ENCODE data around the gene ANKRD60.

ANKRD60 gene

DNA sequence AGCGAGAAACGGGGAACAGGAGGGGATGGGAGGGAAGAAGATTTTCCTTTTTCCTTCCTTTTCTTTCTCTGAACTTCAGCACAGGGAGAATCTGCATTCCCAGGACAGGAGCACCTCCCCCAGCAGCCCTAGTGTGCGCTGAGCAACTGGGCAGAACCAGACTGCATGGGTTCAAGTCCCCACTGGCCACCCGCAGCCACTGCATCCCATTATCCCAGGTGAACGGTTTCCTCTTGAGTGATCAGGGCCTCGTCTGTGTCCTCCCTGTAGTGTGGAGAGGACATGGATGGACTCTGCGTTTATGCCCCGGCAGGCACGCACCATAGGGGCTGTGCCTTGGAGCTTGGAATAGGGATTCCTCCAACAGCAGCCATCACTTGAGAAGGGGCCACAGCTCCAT is 53.0 kb downstream of the ANKRD60 start:
- H3K27ac ChIP-seq, result no peak overlapping the region
- in situ Hi-C loops (cut with HindIII; ENCODE audit: low pct_ligation_motif_present, low sequenced_read_pairs), result no loop called here
- no peak overlapping the region for H3K4me3 ChIP-seq (ENCODE audit: low read depth, low read length)
- peak; percentile 6 for TF ChIP-seq CTCF (IDR thresholded peaks at IDR 0.05; ENCODE audit: low read depth, low read length, missing control alignments)
- no peaks in the 10 kb centered on the region for H3K27me3 ChIP-seq (replicated peaks)
- H3K36me3 ChIP-seq (replicated peaks), result no peaks in the 10 kb centered on the region
- DNase-seq, result no peak

DNA sequence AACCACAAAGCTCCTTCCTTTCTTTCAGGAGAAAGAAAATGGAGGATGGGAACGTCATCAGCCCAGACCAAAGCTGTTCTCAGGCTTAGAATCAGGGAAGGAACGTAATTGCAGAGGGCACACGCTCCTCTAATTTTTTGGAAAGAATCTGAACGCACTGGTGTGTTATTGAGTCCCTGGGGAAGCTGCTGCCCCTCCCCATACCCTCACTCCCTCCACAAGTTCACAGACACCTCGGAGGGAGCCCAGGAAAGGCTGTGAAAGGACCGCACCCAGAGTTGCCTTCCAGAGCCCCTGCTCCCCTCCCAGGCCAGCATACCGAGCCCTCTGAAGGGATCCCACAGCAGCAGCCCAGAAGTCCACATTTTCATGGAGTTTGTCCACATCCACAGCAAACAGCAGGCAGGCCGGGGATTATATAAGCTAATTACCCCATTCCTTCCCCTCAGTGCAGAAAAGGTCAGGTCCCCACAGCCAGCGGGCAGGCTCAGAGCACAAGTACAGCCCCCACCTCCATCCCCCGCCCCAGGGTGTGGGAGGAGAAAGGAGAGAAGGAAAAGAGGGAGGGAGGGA is 53.7 kb downstream of the ANKRD60 start:
- no peak overlapping the region for H3K27ac ChIP-seq
- DNase-seq, result no peak
- H3K4me3 ChIP-seq (ENCODE audit: low read depth, low read length), result peak overlapping the region; percentile 26
- in situ Hi-C loops (cut with HindIII; ENCODE audit: low pct_ligation_motif_present, low sequenced_read_pairs), result no loop called here
- TF ChIP-seq CTCF (IDR thresholded peaks at IDR 0.05; ENCODE audit: low read depth, low read length, missing control alignments), result no peak
- no peaks in the 10 kb centered on the region for H3K27me3 ChIP-seq (replicated peaks)
- H3K36me3 ChIP-seq (replicated peaks), result no peaks in the 10 kb centered on the region

DNA sequence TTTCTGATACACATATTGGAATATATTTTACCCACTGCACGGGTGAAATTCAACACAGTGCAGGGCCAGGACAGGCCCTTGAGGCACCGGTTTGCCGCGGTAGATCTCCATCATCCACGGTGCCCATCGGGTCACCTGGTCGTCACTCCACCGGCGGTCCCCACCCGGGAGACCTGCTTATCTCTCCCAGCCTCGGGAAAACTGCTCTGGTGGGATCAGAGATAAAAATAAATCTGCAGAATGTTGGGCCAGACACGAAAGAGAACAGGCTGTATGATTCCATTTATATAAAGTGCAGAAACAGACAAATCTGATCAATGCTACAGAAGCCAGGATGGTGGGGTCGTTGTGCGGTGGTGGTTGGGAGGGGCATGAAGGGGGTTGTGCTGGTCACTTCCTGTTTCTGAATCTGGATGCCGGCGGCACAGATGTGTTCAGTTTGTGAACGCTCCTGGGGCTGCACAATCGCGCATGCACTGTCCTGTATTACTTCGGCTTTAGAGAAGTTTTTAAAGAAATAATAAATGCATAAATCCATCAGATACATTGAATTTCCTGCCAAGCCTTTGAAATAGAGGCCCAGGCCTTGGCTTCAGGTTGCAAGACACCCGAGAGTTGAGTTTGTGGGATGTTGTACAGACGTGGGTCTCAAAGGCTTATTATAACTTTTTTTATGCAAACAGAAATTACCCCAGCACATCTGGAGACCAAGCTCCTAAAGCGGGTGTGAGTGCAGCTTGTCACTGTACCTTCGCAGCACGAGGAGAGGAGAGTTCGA is 54.3 kb downstream of the ANKRD60 start:
- no peak for TF ChIP-seq CTCF (IDR thresholded peaks at IDR 0.05; ENCODE audit: low read depth, low read length, missing control alignments)
- H3K4me3 ChIP-seq (ENCODE audit: low read depth, low read length), result no peak overlapping the region
- H3K27ac ChIP-seq, result no peak overlapping the region
- DNase-seq, result no peak
- no peaks in the 10 kb centered on the region for H3K36me3 ChIP-seq (replicated peaks)
- H3K27me3 ChIP-seq (replicated peaks), result no peaks in the 10 kb centered on the region
- in situ Hi-C loops (cut with HindIII; ENCODE audit: low pct_ligation_motif_present, low sequenced_read_pairs), result no loop called here

- Histone ChIP-seq H3K36me3 (replicated peaks) (no peaks in the 10 kb centered on the region), H3K27ac (no peak overlapping the region), H3K4me3 (ENCODE audit: low read depth, low read length) (no peak overlapping the region), H3K27me3 (replicated peaks) (no peaks in the 10 kb centered on the region)
- no peak for TF ChIP-seq CTCF (IDR thresholded peaks at IDR 0.05; ENCODE audit: low read depth, low read length, missing control alignments)
- DNase-seq, result no peak
- in situ Hi-C loops (cut with HindIII; ENCODE audit: low pct_ligation_motif_present, low sequenced_read_pairs), result no loop called here
Measured at GRCh38 chr20:58173091-58173490, 55.4 kb downstream of the ANKRD60 start.

DNA sequence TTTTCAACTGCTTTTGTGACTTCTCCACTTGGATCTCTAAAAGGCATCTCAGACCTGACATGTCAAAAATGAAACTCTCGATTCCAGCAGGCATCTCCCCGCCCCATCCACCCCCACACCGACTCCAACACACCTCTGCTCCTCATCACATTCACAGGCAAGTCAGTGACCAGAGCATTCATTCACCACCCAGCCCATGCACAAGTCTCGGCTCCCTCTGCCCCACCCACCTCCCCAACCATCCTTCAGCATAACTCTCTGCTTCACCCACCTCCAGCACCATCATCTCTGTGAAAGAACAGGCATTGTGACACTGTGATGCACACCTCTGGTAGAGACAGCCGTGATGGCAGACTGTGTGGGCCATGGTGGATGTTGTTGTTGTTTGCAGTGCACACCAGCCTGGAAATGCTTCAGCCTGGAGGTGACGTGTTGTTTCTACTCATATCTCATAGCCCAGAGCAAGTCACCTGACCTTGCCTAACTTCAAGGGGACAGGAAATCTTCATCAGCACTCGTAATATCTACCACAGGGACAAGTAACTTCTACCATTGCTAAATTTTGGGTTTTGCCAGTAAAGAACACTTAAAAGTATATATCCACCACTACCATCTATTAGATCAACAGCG is 56.5 kb downstream of the ANKRD60 start:
- in situ Hi-C loops (cut with HindIII; ENCODE audit: low pct_ligation_motif_present, low sequenced_read_pairs), result no loop called here

More for the DNA sequence above, 56.5 kb downstream of the ANKRD60 start:
- Histone ChIP-seq H3K4me3 (ENCODE audit: low read depth, low read length) (no peak overlapping the region), H3K27me3 (replicated peaks) (no peaks in the 10 kb centered on the region), H3K27ac (no peak overlapping the region), H3K36me3 (replicated peaks) (no peaks in the 10 kb centered on the region)
- TF ChIP-seq CTCF (IDR thresholded peaks at IDR 0.05; ENCODE audit: low read depth, low read length, missing control alignments), result no peak
- no peak for DNase-seq

Measured in brain microvascular endothelial cell (primary cell).